IPS-11a (cell line): Measurements from ENCODE around the gene MOK.
"Not testable (repeated sequence)": the region's sequence is repeated elsewhere in the genome, so short reads cannot be mapped to it uniquely, and the experiment has no call there.

ENCODE experiments used
- H3K4me3 ChIP-seq: one replicate; pipeline ENCODE4 v1.5.1; 2013; ENCODE audit warnings: low read depth, low read length, control low read depth

MOK gene

DNA sequence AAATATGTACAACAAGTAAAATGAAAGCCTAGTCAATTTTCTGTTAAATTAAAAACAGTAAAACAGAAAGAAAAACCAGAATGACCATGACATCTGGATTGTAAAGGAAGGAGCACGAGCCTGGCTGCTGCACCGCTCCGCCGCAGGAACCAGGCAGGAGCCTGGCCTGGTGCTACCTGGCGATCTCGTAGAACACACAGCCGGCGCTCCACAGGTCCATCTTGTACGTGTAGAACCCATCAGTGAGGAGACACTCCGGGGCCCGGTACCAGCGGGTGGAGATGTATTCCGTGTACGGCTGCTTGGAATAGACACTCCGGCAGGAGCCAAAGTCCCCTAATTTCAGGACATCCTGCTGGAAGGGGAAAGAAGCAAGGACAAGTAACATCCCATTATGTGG, 54.3 kb downstream of the MOK start:
- no peak overlapping the region for H3K4me3 ChIP-seq

DNA sequence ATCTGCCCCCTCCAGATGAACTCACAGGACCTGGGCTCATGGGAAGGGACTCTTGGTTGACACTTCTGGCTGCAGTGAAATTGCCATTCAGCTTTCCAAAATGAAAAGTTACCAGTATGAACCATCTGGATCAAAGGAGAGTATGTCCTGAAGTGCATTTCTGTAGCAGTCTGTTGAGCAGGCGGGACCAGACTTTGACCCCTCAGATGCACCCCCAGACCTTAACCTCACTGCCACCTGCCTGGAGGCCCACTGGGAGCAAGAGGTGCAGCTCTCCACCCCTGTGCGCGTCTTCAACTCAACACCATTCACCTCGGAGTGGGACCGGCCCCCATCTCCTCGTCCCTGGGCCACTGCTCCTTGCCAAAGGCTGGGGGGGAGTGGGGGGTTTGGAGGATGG, 55.0 kb downstream of the MOK start:
- no peak overlapping the region for H3K4me3 ChIP-seq

DNA sequence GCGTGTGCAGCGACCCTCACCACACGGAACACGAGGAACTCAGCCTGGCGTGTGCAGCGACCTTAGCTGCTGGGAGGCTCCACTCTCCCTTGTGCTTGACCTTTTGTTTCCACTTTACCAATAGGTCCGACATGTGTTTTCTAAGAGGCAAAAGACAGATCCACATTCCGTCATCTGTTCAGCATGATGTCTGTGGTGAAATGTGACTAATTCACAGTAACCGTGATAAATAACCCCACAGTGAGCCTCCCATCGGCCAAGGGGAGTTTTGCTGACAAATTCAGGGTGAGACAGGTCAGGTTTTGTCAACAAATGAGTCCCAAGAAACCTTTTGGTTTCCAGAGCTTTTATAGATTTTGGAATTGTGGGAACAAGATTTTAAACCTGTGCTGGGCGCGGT, 55.9 kb downstream of the MOK start:
- H3K4me3 ChIP-seq: no peak overlapping the region

DNA sequence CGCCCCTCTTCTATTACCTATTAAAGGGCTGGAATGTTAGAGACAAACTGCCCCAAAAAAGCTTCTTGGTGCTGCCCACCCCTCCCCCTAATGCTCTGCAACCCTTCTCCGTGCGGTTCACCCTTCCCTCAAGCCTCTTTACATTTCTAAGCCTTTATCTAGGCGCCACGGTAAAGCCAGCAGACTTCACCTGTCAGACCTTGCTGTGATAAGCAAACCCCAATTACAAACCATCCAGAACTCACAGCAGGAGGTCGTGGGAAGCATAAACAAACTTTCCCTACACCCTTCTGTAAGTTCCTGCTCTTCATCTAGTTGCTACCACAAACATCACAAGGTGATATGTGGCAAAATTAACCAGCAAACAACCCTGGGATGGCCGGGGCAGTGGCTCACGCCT, 56.8 kb downstream of the MOK start:
- no peak overlapping the region for H3K4me3 ChIP-seq

DNA sequence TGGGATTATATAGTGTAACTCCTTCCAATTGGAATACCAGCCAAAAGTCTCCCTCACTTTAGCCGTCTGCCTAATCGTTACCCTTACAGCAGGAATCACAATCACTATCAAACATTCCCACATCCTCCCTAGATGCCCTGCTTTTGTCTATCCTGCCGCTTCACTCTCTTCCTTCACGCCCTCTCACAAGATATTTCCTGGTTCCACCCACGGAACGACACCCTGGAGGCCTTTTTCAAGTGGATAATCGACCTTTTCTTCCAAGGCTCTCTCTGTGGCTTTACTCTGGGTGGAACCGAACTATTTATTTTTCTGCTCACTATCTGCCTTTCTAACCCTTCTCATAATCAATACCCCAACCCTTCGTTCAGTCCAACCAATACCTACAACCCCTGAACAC, 58.9 kb downstream of the MOK start:
- no peak overlapping the region for H3K4me3 ChIP-seq

DNA sequence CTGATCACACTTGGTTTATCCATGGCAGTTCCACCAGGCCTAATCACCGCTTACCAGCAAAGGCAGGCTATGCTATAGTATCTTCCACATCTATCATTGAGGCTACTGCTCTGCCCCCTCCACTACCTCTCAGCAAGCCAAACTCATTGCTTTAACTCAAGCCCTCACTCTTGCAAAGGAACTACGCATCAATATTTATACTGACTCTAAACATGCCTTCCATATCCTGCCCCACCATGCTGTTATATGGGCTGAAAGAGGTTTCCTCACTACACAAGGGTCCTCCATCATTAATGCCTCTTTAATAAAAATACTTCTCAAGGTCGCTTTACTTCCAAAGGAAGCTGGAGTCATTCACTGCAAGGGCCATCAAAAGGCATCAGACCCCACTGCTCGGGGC, 61.2 kb downstream of the MOK start:
- not testable (repeated sequence) for H3K4me3 ChIP-seq

DNA sequence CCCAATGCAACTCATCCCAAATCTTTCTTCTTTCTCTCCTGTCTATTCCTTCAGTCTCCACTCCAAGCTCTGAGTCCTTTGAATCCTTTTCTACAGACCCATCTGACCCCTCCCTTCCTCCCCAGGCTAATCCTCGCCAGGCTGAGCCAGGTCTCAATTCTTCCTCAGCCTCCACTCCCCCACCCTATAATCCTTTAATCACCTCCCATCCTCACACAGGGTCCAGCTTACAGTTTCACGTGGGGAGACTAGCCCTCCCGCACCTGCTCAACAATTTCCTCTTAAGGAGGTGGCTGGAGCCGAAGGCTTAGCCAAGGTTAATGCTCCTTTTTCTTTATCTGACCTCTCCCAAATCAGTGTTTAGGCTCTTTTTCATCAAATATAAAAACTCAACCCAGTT, 63.8 kb downstream of the MOK start:
- no peak overlapping the region for H3K4me3 ChIP-seq

DNA sequence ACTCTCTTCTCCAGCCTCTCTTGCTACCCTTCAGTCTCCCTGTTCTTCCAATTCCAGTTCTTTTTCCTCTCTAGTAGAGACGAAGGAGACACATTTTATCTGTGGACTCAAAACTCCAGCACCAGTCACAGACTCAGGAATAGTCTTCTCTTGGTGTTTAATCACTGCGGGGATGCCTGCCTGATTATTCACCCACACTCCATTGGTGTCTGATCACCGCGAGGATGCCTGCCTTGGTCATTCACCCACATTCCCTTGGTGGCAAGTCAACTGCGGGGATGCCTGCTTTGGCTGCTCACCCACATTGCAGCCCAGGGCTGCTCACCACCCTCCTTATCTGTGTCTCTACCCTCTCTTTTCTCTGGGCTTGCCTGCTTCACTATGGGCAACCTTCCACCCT, 64.5 kb downstream of the MOK start:
- H3K4me3 ChIP-seq: not testable (repeated sequence)

DNA sequence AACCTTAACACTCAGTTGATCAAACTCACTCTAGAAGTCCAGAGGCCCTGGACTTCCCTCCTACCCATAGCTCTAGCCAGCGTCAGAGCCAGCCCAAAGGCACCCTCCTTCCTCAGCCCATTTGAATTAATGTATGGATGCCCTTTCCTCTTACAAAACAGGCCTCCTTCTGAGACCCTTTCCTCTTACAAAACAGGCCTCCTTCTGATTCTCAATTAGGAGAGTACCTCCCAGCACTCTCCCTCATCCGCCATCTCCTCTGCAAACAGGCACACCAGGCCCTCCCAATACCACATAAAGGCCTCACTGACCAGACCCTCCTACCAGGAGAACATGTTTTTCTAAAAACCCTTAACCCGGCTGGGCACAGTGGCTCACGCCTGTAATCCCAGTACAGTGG, 65.7 kb downstream of the MOK start:
- no peak overlapping the region for H3K4me3 ChIP-seq

DNA sequence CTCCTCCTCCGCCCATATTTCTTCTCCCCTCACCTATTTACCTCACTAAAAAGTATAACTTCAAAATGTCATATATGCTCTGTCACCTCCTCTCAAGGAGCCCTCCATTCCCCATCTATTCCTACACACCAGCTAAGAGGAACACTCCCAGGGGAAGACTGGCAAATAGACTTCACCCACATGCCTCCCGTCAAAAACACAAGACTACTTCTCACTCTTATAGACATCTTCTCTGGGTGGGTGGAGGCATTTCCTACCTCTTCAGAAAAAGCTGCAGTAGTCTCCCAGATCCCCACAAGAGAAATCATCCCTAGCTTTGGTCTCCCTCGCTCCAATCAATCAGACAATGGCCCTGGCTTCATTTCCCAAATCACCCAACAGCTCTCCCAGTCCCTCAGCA, 66.2 kb downstream of the MOK start:
- H3K4me3 ChIP-seq: no peak overlapping the region

DNA sequence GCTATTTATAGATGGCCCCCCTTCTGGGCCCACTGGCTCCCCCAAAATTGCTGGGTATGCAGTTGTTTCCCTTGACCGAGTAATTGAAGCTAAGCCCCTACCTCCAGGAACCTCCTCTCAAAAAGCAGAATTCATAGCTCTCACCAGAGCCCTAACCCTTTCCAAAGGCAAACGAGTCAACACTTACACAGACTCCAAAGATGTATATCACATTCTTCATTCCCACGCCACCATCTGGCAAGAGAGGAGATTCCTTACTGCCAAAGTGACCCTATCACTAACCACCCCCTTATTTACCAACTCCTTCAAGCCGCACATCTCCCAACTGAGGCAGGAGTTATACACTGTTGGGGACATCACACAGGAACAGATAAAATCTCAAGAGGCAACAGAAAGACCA, 66.8 kb downstream of the MOK start:
- no peak overlapping the region for H3K4me3 ChIP-seq

DNA sequence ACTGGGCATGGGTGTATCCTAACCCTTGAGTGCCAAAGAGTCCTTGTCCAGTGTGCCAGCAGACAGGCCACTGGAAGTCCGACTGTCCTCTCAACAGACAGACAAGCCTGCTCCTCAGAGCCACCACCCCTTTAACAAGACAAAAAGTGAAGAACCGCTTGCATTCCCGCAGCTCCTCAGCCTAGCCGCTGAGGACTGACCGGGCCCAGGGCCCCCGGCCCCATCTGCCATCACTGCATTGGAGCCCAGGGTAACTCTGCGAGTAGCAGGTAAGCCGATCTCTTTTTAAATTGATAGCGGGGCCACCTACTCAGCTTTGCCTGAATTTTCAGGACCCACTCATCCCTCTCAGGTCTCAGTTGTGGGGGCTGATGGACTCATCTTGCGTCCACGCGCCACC, 68.9 kb downstream of the MOK start:
- no peak overlapping the region for H3K4me3 ChIP-seq

DNA sequence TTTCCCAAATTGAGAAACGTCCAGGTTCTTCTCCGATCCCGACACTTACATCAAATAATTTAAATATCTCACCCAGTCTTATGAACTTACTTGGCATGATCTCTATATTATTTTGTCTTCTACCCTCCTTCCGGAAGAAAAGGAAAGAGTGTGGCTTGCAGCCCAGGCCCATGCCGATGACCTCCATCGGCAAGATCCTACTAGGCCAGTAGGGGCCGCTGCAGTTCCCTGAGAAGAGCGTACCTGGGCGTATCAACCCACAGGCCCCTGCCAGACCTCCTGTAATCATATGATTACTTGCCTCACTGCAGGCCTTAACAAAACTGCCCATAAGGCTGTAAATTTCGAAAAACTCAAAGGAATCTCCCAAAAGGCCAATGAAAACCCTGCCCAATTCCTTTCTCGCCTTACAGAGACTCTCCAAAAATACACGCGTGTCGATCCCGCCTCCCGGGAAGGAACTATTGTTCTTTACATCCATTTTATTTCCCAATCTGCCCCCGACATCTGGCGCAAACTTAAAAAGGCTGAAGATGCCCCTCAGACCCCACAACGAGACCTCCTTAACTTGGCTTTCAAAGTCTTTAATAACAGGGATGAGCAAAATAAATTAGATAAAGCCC, 69.6 kb downstream of the MOK start:
- H3K4me3 ChIP-seq: no peak overlapping the region

DNA sequence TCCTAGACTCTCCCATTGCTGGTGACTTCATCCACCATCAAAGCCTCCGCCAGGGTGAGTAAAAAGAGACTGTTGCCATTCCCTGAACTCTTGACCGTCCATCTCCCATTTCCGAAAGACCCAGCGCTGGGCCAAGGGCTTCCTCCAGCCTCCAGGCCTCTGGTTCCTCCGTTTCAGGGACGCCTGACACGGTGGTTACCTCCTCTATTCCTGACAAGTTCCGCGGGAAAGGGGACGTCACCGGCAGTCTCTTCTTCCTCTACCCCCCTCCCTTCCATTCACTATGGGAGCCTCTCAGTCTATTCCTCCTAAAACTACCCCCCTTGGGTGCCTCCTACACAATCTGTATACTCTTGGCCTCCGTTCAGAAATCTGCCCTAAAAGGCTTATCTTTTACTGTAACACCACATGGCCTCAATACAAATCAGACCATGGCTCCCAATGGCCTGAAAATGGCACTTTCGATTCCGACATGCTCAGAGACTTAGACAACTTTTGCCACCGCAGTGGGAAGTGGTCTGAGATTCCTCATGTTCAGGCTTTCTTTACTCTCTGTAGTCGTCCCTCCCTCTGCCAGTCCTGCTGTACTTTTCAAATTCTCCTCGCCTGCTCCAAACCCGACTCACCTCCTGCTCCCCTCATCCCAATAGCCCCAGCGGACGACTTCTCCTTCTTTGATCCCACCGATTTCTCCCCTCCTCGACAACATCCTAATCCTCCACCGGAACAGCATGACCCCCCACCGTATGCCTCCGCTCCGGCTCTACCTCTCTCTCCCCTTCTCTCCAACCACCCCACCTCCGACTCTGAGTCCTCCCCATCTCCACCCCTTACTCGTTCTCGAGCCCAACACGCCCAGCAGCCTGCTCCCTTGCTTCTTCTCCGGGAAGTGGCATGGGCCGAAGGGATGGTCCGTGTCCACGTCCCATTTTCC, 70.4 kb downstream of the MOK start:
- no peak overlapping the region for H3K4me3 ChIP-seq

DNA sequence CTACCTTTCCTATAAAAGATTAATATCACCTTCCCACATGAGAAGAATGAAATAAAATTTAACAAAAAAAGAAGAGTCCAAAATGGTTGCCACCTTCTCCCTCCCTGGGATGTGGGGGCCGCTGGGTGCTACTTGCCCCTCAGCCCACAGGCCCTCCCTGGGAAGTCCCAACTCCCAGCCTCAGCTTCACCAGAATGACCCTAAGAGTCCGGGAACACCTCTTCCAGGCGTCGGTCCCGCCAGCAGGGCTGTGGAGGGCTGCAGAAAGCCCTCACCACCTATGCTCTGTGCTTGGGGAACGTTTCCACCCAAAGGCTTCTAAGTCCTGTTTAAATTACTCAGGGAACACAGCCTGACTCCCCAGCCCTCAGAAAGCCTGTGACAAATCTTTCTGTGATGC, 71.9 kb downstream of the MOK start:
- no peak overlapping the region for H3K4me3 ChIP-seq

DNA sequence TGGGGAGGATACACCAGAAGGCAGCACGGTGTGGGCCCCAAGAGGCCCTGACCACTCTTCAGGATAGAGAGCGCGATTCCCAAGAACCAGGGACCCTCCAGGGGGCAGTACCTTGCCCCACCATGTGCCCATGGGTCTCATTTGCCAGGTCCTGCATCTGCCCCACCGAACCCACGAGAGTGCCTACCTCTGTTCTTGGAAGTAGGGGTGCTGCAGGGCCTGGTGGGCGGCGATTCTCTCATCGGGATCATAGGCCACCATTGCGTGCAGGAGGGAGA, 72.7 kb downstream of the MOK start:
- H3K4me3 ChIP-seq: no peak overlapping the region

DNA sequence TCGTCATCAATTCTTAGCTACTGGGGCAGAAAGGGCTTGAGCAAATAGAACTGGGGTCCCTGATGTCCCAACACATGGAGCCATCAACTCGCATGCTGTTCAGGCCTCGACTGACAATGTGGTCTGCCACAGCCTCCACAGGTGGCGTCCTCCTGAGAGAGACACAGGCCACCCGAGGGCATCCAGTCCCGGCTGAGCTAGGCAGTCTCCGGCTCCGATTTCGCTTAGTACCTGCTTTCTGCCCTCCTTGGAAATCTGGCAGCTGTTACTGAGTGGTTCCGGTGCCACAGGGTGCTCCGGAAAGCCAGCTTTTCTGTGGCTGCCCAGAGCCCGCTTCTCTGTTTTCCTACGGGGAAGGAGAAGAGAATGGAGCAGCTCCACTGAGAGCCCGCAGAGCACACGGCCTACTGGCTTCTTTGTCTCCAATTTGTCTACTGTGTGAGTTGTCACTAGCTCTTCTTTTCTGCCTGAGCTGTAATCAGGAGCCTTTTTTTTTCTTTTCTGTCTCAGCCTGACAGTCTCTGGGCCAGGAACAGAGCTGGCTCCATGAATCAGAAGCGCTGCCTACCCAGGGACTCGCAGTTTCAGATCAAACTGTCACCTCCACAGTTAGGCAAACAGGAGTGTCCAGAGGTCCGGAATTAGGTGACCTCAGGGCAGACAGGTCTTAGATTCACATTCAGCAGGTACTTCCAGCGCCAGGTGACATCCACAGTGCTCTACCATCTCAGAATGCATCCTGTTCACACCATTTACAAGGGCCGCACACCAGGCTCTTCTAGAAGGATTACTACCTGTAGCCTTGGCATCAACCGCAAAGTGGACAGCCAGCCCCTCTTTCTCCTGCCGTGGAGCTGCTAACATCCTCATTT, 73.3 kb downstream of the MOK start:
- no peak overlapping the region for H3K4me3 ChIP-seq

DNA sequence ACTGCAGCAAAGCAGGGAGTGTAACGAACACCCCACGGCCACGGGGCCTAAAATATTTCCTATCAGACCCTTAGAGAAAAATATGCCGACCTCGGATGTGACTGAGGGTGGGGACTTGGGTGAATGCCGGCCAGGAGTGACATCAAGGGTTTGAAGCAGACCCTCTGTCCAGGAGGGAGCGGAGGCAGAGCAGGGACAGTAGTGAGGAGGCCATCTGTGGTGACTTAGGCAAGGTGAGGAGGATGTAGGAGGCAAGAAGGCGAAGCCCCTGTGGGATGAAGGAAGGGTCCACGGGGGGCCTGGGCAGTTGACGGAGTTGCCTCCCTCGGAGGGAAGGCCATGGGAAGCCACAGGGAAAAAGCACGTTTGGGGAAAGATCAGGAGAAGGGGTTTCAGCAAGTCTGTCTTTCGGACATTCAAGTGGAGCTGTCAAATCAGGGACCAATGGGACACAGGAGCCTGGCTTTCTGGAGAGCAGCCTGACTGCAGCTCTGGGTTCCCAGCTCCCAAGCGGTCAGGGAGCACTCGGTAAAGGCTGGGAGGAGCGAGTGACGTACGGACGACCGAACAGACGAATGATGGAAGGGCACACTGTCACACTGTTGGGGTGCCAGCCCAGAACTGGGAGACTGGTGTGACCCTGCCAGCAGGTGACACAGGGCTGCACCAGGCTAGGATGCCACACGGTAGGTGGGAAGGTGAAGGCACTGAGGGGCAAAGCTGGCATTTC, 74.3 kb downstream of the MOK start:
- H3K4me3 ChIP-seq: no peak overlapping the region

DNA sequence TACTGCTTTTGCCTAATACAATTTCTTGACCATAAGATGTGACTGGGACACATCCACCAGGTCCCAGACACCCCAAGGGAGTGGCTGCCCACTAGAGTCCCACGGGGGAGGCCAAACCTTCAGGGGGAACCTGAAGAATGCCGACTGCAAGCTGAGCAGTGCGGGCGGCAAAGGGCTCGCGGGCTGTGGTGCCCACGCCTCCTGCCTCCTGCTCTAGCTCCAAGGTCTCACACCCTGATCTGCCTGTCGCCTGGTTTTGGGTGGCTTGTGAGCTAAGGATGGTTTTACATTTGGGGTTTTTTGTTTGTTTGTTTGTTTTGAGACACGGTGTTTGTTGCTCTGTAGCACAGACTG, 75.2 kb downstream of the MOK start:
- H3K4me3 ChIP-seq: no peak overlapping the region

DNA sequence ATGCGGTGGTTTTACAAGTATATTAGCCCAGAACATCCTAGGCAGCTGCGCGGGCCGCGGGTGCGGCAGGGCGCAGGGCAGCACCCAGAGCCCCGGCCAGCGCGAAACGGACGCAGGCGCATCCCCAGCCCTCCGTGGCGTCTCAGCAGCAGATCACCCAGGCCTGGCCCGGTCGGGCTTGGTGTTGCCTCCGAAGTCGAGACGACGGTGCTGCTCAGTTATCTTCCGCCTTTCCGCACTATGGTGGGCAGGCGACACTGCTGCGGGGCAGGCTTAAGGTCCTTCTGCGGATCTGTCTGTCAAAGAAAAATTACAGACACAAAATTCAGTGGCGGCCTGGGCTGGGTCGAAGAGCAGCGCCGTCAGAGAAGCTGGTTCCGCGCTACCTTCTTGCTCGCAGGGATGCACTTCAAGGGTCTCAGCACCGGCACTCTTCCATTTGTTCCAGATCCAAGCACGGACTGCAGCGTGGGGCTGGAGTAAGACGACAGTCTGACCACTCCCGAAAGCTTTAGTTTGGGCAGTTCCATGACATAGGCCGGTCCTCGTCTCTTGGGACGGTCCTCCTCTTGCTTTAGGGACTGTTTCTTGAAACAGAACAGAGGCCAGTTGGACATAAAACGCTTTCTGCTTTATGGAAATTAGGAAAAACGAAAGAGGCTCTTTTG, 75.8 kb downstream of the MOK start:
- no peak overlapping the region for H3K4me3 ChIP-seq
